Measurements from ENCODE around the gene KDM2A. TPM values are rescaled to one million over a fixed set of nuclear protein-coding genes. Genes with fewer than 3 reads are reported as not detected.

Gene KDM2A
- total and polyA plus RNA-seq, 5 donors from 2014 or later = 10.7 to 346 (median 12.1) TPM

GRCh38 chr11:67289226-67289650 is 170.2 kb downstream of the KDM2A start, which contains the start of gene ANKRD13D:
Gene ANKRD13D, plus strand, starts transcription at chr11:67289303. Its CDS starts 158 bp downstream, at chr11:67289461.
- H3K4me3 Mint-ChIP-seq = peak within 1 kb of the TSS; percentile 86 to 92 (median 89)
- peaks cover 14 to 63% (median 31%) of the 10 kb centered on the region in 4 donors for H3K4me1 Mint-ChIP-seq
- peaks cover 78% of the 10 kb centered on the region for H3K4me1 ChIP-seq (ENCODE audit: control insufficient read depth, insufficient read depth, low read length, poor library complexity, severe bottlenecking)
- H3K27me3 Mint-ChIP-seq = peaks cover 9% of the 10 kb centered on the region
- H3K4me3 ChIP-seq (ENCODE audit: low read depth, low read length) = peak within 1 kb of the TSS; percentile 57
- peaks cover 12% of the 10 kb centered on the region for H3K36me3 Mint-ChIP-seq
- no peaks in the 10 kb centered on the region for H3K9me3 ChIP-seq (ENCODE audit: control insufficient read depth in 2 of 2, low read length in 2 of 2)
- peaks cover 0 to 1% (median 0%) of the 10 kb centered on the region in 7 donors for H3K9me3 Mint-ChIP-seq
- H3K27ac Mint-ChIP-seq = peak within 1 kb of the TSS; percentile 98 to 100 (median 99)
- DNase-seq (no peak), ATAC-seq (ENCODE audit: low read depth in 2 of 2) (peak; percentile 44 to 45)
- H3K27me3 ChIP-seq (ENCODE audit: control insufficient read depth, insufficient read depth, low read length) = no peaks in the 10 kb centered on the region
- peaks cover 48% of the 10 kb centered on the region for H3K36me3 ChIP-seq (ENCODE audit: control insufficient read depth, insufficient read depth, low read length)
- peak within 1 kb of the TSS; percentile 95 for H3K27ac ChIP-seq (ENCODE audit: insufficient read depth, low read length, poor library complexity, severe bottlenecking)

GRCh38 chr11:67289651-67290479 is 170.8 kb downstream of the KDM2A start:
- Histone ChIP-seq H3K9me3 (ENCODE audit: control insufficient read depth in 2 of 2, low read length in 2 of 2) (no peaks in the 10 kb centered on the region), H3K27ac (ENCODE audit: insufficient read depth, low read length, poor library complexity, severe bottlenecking) (peak overlapping the region; percentile 95), H3K27me3 (ENCODE audit: control insufficient read depth, insufficient read depth, low read length) (no peaks in the 10 kb centered on the region), H3K4me3 (ENCODE audit: low read depth, low read length) (peak overlapping the region; percentile 57), H3K4me1 (ENCODE audit: control insufficient read depth, insufficient read depth, low read length, poor library complexity, severe bottlenecking) (peaks cover 79% of the 10 kb centered on the region), H3K36me3 (ENCODE audit: control insufficient read depth, insufficient read depth, low read length) (peaks cover 45% of the 10 kb centered on the region)
- ATAC-seq (ENCODE audit: low read depth in 2 of 2) = no peak
- Mint-ChIP-seq H3K4me3 (peak overlapping the region; percentile 86 to 92 (median 89)), H3K4me1 (peaks cover 14 to 64% (median 31%) of the 10 kb centered on the region in 4 donors), H3K27me3 (peaks cover 9% of the 10 kb centered on the region), H3K9me3 (peaks cover 0 to 1% (median 0%) of the 10 kb centered on the region in 7 donors), H3K27ac (peak overlapping the region; percentile 80 to 84 (median 81)), H3K36me3 (peaks cover 12% of the 10 kb centered on the region)
- DNase-seq = no peak

GRCh38 chr11:67290801-67291200 is 171.7 kb downstream of the KDM2A start:
- Mint-ChIP-seq H3K27me3 (peaks cover 9% of the 10 kb centered on the region), H3K4me1 (peaks cover 14 to 65% (median 31%) of the 10 kb centered on the region in 4 donors), H3K36me3 (peaks cover 13% of the 10 kb centered on the region), H3K27ac (no peak overlapping the region), H3K4me3 (peak overlapping the region in 3 of 4 donors; percentile 86 to 91 (median 87)), H3K9me3 (peaks cover 0 to 2% (median 0%) of the 10 kb centered on the region in 7 donors)
- Histone ChIP-seq H3K4me3 (ENCODE audit: low read depth, low read length) (no peak overlapping the region), H3K36me3 (ENCODE audit: control insufficient read depth, insufficient read depth, low read length) (peaks cover 43% of the 10 kb centered on the region), H3K4me1 (ENCODE audit: control insufficient read depth, insufficient read depth, low read length, poor library complexity, severe bottlenecking) (peaks cover 74% of the 10 kb centered on the region), H3K27me3 (ENCODE audit: control insufficient read depth, insufficient read depth, low read length) (no peaks in the 10 kb centered on the region), H3K27ac (ENCODE audit: insufficient read depth, low read length, poor library complexity, severe bottlenecking) (peak overlapping the region; percentile 30), H3K9me3 (ENCODE audit: control insufficient read depth in 2 of 2, low read length in 2 of 2) (peaks cover 3 to 5% of the 10 kb centered on the region in 2 experiments)
- no peak for DNase-seq
- ATAC-seq (ENCODE audit: low read depth in 2 of 2) = no peak

- Mint-ChIP-seq H3K9me3 (peaks cover 0 to 9% (median 1%) of the 10 kb centered on the region in 7 donors), H3K4me1 (peaks cover 18 to 62% (median 37%) of the 10 kb centered on the region in 4 donors), H3K36me3 (peaks cover 23% of the 10 kb centered on the region), H3K27ac (no peak overlapping the region), H3K27me3 (peaks cover 9% of the 10 kb centered on the region), H3K4me3 (peak overlapping the region; percentile 61 to 95 (median 75))
- ATAC-seq (ENCODE audit: low read depth in 2 of 2) (no peak), DNase-seq (no peak)
- Histone ChIP-seq H3K4me1 (ENCODE audit: control insufficient read depth, insufficient read depth, low read length, poor library complexity, severe bottlenecking) (peaks cover 65% of the 10 kb centered on the region), H3K27ac (ENCODE audit: insufficient read depth, low read length, poor library complexity, severe bottlenecking) (peak overlapping the region; percentile 51), H3K9me3 (ENCODE audit: control insufficient read depth in 2 of 2, low read length in 2 of 2) (peaks cover 6 to 11% of the 10 kb centered on the region in 2 experiments), H3K36me3 (ENCODE audit: control insufficient read depth, insufficient read depth, low read length) (peaks cover 48% of the 10 kb centered on the region), H3K4me3 (ENCODE audit: low read depth, low read length) (no peak overlapping the region), H3K27me3 (ENCODE audit: control insufficient read depth, insufficient read depth, low read length) (no peaks in the 10 kb centered on the region)
Observed at GRCh38 chr11:67291481-67292381, 172.7 kb downstream of the KDM2A start.

- peaks cover 50% of the 10 kb centered on the region for H3K36me3 ChIP-seq (ENCODE audit: control insufficient read depth, insufficient read depth, low read length)
- ATAC-seq (ENCODE audit: low read depth in 2 of 2) = no peak
- Mint-ChIP-seq H3K27ac (peak overlapping the region; percentile 5 to 37 (median 13)), H3K4me3 (peak overlapping the region; percentile 61 to 95 (median 75)), H3K9me3 (peaks cover 0 to 12% (median 2%) of the 10 kb centered on the region in 7 donors), H3K27me3 (peaks cover 4% of the 10 kb centered on the region), H3K4me1 (peaks cover 18 to 57% (median 34%) of the 10 kb centered on the region in 4 donors), H3K36me3 (peaks cover 27% of the 10 kb centered on the region)
- H3K4me3 ChIP-seq (ENCODE audit: low read depth, low read length) = peak overlapping the region; percentile 41
- DNase-seq = no peak
- peak overlapping the region; percentile 51 for H3K27ac ChIP-seq (ENCODE audit: insufficient read depth, low read length, poor library complexity, severe bottlenecking)
- H3K4me1 ChIP-seq (ENCODE audit: control insufficient read depth, insufficient read depth, low read length, poor library complexity, severe bottlenecking) = peaks cover 55% of the 10 kb centered on the region
- no peaks in the 10 kb centered on the region for H3K27me3 ChIP-seq (ENCODE audit: control insufficient read depth, insufficient read depth, low read length)
- H3K9me3 ChIP-seq (ENCODE audit: control insufficient read depth in 2 of 2, low read length in 2 of 2) = peaks cover 6 to 11% of the 10 kb centered on the region in 2 experiments
Observed at GRCh38 chr11:67292671-67293070, 173.6 kb downstream of the KDM2A start.

GRCh38 chr11:67293090-67293489 is 174.0 kb downstream of the KDM2A start:
- ATAC-seq (ENCODE audit: low read depth in 2 of 2) = no peak
- H3K27me3 Mint-ChIP-seq = peaks cover 4% of the 10 kb centered on the region
- peaks cover 18 to 55% (median 33%) of the 10 kb centered on the region in 4 donors for H3K4me1 Mint-ChIP-seq
- Histone ChIP-seq H3K4me3 (ENCODE audit: low read depth, low read length) (peak overlapping the region; percentile 41), H3K27me3 (ENCODE audit: control insufficient read depth, insufficient read depth, low read length) (no peaks in the 10 kb centered on the region), H3K4me1 (ENCODE audit: control insufficient read depth, insufficient read depth, low read length, poor library complexity, severe bottlenecking) (peaks cover 51% of the 10 kb centered on the region), H3K9me3 (ENCODE audit: control insufficient read depth in 2 of 2, low read length in 2 of 2) (peaks cover 6 to 11% of the 10 kb centered on the region in 2 experiments), H3K27ac (ENCODE audit: insufficient read depth, low read length, poor library complexity, severe bottlenecking) (peak overlapping the region; percentile 51), H3K36me3 (ENCODE audit: control insufficient read depth, insufficient read depth, low read length) (peaks cover 51% of the 10 kb centered on the region)
- H3K27ac Mint-ChIP-seq = peak overlapping the region in 2 of 3 donors; percentile 13 to 50
- peaks cover 27% of the 10 kb centered on the region for H3K36me3 Mint-ChIP-seq
- DNase-seq = no peak
- H3K4me3 Mint-ChIP-seq = peak overlapping the region; percentile 61 to 95 (median 75)
- H3K9me3 Mint-ChIP-seq = peaks cover 0 to 12% (median 2%) of the 10 kb centered on the region in 7 donors

- Mint-ChIP-seq H3K4me3 (peak overlapping the region in 1 of 4 donors; percentile 48), H3K27me3 (peaks cover 4% of the 10 kb centered on the region), H3K4me1 (peaks cover 23 to 50% (median 36%) of the 10 kb centered on the region in 4 donors), H3K27ac (peak overlapping the region in 1 of 3 donors; percentile 85), H3K9me3 (peaks cover 0 to 12% (median 2%) of the 10 kb centered on the region in 7 donors), H3K36me3 (peaks cover 35% of the 10 kb centered on the region)
- Histone ChIP-seq H3K36me3 (ENCODE audit: control insufficient read depth, insufficient read depth, low read length) (peaks cover 71% of the 10 kb centered on the region), H3K27ac (ENCODE audit: insufficient read depth, low read length, poor library complexity, severe bottlenecking) (no peak overlapping the region), H3K27me3 (ENCODE audit: control insufficient read depth, insufficient read depth, low read length) (no peaks in the 10 kb centered on the region), H3K4me3 (ENCODE audit: low read depth, low read length) (no peak overlapping the region), H3K4me1 (ENCODE audit: control insufficient read depth, insufficient read depth, low read length, poor library complexity, severe bottlenecking) (peaks cover 38% of the 10 kb centered on the region), H3K9me3 (ENCODE audit: control insufficient read depth in 2 of 2, low read length in 2 of 2) (peaks cover 6 to 11% of the 10 kb centered on the region in 2 experiments)
- DNase-seq (peak in 1 of 3 donors; percentile 40), ATAC-seq (ENCODE audit: low read depth in 2 of 2) (no peak)
Observed at GRCh38 chr11:67295846-67296245, 176.8 kb downstream of the KDM2A start.

Measured in CD4-positive, CD25-positive, alpha-beta regulatory T cell (primary cell).